ENCODE data around the gene RSPH6A. TPM values are rescaled to one million over a fixed set of nuclear protein-coding genes. Genes with fewer than 3 reads are reported as not detected.

Gene RSPH6A
- polyA plus RNA-seq, 1 of the 3 experiments (the other 2 are of a cell fraction): 0.02 TPM

DNA sequence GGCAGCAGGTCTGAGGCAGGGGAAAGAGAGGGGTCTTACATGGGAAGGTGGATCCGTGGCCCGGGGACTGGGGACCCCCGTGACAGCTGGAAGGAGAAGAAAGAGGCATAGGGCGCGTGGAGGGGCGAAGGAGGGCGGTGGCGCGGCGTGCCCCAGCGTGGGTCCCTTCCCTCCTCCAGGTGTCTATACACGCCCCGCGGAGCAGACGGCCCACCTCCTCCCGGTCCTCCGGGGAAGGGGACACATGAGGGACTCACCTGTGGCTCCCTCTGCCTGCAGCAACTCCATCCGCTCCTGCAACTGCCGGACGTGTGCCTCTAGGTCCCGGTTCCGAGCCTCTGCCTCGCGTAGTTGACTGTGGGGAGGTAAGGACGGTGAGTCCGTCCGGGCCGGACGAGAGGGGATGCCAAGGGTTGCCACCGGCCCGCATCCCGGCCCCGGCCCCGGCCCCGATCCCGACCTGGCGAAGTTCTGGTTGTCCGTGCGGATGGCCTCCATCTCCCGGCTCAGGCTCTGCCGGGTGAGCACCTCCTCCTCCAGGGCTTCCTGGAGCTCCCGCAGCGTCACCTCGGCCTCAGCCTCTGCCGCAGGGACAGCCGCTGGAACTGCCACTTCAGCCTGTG is 43.7 kb downstream of the RSPH6A start:
- Histone ChIP-seq H3K27ac (ENCODE audit: low read depth in 2 of 2, low read length in 1 of 2) (peak overlapping the region; percentile 64 to 79; a peak in 3 of 4 replicates), H3K9me2 (no peaks in the 10 kb centered on the region), H4K20me1 (ENCODE audit: insufficient read depth) (peaks cover 11% of the 10 kb centered on the region; the same call in 1 of the 2 replicates), H3K4me1 (ENCODE audit: control insufficient read depth in 1 of 2, insufficient read depth in 2 of 2, low read depth in 1 of 2, low read length in 1 of 2) (peaks cover 8 to 27% of the 10 kb centered on the region in 2 experiments; a peak in 3 of 4 replicates), H3F3A (replicated peaks; ENCODE audit: insufficient read depth) (peaks cover 51% of the 10 kb centered on the region), H3K36me3 (replicated peaks in 1 of 2; ENCODE audit: control insufficient read depth in 1 of 2, insufficient read depth in 2 of 2, low read length in 1 of 2) (peaks cover 10 to 26% of the 10 kb centered on the region in 2 experiments), H3K9ac (no peak overlapping the region), H3K4me3 (ENCODE audit: low read depth in 2 of 2, low read length in 1 of 2) (peak overlapping the region in 1 of 2 experiments; percentile 31; a peak in 2 of 4 replicates), H3K27me3 (ENCODE audit: insufficient read depth) (no peaks in the 10 kb centered on the region), H3K9me3 (no peaks in the 10 kb centered on the region), H3K4me2 (peak overlapping the region; percentile 98; the same call in 1 of the 2 replicates), H3K79me2 (ENCODE audit: insufficient read depth) (no peaks in the 10 kb centered on the region), H2AFZ (ENCODE audit: low read depth) (no peak overlapping the region)
- no peak for DNase-seq
- ChIA-PET POLR2A (interaction anchor here (0.7 to 2.5 kb wide), 3 partner anchors 11 to 41 kb away, joined by 3 to 7 read pairs (median 5); partner anchors contain the start of genes DMPK and FBXO46), CTCF (interaction anchor here (1.4 to 5.9 kb wide), 6 partner anchors 8 to 37 kb away, joined by 4 to 100 read pairs (median 10); partner anchors contain the start of gene DMWD)
- TF ChIP-seq SMC3 (IDR thresholded peaks at IDR 0.05; ENCODE audit: low read depth, low read length): no peak
- no peak for TF ChIP-seq CHD2 (IDR thresholded peaks at IDR 0.05; ENCODE audit: low read length, partially characterized antibody)
- TF ChIP-seq, protein P1, sequence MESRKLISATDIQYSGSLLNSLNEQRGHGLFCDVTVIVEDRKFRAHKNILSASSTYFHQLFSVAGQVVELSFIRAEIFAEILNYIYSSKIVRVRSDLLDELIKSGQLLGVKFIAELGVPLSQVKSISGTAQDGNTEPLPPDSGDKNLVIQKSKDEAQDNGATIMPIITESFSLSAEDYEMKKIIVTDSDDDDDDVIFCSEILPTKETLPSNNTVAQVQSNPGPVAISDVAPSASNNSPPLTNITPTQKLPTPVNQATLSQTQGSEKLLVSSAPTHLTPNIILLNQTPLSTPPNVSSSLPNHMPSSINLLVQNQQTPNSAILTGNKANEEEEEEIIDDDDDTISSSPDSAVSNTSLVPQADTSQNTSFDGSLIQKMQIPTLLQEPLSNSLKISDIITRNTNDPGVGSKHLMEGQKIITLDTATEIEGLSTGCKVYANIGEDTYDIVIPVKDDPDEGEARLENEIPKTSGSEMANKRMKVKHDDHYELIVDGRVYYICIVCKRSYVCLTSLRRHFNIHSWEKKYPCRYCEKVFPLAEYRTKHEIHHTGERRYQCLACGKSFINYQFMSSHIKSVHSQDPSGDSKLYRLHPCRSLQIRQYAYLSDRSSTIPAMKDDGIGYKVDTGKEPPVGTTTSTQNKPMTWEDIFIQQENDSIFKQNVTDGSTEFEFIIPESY (IDR thresholded peaks at IDR 0.05; ENCODE audit: borderline replicate concordance, low read depth): no peak
- 93% methylated on average over 30 of the region's 46 CpGs for WGBS (ENCODE audit: low lambda C conversion rate)

DNA sequence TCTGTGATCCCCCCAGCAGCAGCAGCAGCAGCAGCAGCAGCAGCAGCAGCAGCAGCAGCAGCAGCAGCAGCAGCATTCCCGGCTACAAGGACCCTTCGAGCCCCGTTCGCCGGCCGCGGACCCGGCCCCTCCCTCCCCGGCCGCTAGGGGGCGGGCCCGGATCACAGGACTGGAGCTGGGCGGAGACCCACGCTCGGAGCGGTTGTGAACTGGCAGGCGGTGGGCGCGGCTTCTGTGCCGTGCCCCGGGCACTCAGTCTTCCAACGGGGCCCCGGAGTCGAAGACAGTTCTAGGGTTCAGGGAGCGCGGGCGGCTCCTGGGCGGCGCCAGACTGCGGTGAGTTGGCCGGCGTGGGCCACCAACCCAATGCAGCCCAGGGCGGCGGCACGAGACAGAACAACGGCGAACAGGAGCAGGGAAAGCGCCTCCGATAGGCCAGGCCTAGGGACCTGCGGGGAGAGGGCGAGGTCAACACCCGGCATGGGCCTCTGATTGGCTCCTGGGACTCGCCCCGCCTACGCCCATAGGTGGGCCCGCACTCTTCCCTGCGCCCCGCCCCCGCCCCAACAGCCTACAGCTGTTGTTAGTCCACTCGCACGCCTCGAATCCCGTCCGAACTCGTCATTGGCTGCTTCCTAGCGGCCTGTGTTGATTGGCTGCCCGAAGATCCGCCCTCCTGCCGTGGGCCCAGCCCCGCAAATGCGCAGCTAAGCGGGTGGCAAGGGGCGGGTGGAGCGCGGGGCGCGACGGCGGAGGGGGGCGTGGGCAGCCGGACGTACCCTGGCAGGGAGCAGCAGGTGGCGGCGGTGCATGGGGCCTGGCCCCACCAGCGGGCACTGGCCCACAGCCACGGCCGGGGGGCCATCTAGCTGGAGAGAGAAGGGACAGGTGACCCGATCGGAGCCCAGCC is 44.7 kb downstream of the RSPH6A start:
- CTCF ChIA-PET: interaction anchor here (0.6 to 5.9 kb wide), 29 partner anchors 9 to 342 kb away, joined by 3 to 100 read pairs (median 6); partner anchors contain the start of genes DMPK, DMWD, FBXO46 and MEIOSIN
- H3K27me3 ChIP-seq (ENCODE audit: insufficient read depth): no peaks in the 10 kb centered on the region
- POLR2A ChIA-PET: interaction anchor here (0.5 to 3.6 kb wide), 12 partner anchors 11 to 101 kb away, joined by 3 to 19 read pairs (median 4); partner anchors contain the start of genes DMPK and FBXO46
- H3K9me3 ChIP-seq: no peaks in the 10 kb centered on the region
- H3K36me3 ChIP-seq (replicated peaks in 1 of 2; ENCODE audit: control insufficient read depth in 1 of 2, insufficient read depth in 2 of 2, low read length in 1 of 2): peaks cover 10 to 26% of the 10 kb centered on the region in 2 experiments
- DNase-seq: peak; percentile 96
- no peaks in the 10 kb centered on the region for H3K79me2 ChIP-seq (ENCODE audit: insufficient read depth)
- H3F3A ChIP-seq (replicated peaks; ENCODE audit: insufficient read depth): peaks cover 49% of the 10 kb centered on the region
- H4K20me1 ChIP-seq (ENCODE audit: insufficient read depth): peaks cover 11% of the 10 kb centered on the region; the same call in 1 of the 2 replicates
- no peaks in the 10 kb centered on the region for H3K9me2 ChIP-seq
- H2AFZ ChIP-seq (ENCODE audit: low read depth): no peak overlapping the region
- H3K9ac ChIP-seq: peak overlapping the region; percentile 58; the same call in 1 of the 2 replicates
- 2% methylated on average over 31 of the region's 79 CpGs for WGBS (ENCODE audit: low lambda C conversion rate)
- H3K4me2 ChIP-seq: peak overlapping the region; percentile 98
- peak overlapping the region; percentile 79 to 95 for H3K27ac ChIP-seq (ENCODE audit: low read depth in 2 of 2, low read length in 1 of 2)
- H3K4me3 ChIP-seq (ENCODE audit: low read depth in 2 of 2, low read length in 1 of 2): peak overlapping the region; percentile 55 to 61
- peaks cover 8 to 30% of the 10 kb centered on the region in 2 experiments; a peak in 3 of 4 replicates for H3K4me1 ChIP-seq (ENCODE audit: control insufficient read depth in 1 of 2, insufficient read depth in 2 of 2, low read depth in 1 of 2, low read length in 1 of 2)
- TF ChIP-seq GABPA (IDR thresholded peaks at IDR 0.05; ENCODE audit: low read depth) (no peak), EZH2phosphoT487 (IDR thresholded peaks at IDR 0.05; ENCODE audit: borderline replicate concordance, low read depth) (no peak), EP300 (IDR thresholded peaks at IDR 0.05; ENCODE audit: borderline replicate concordance in 1 of 2, low read depth in 1 of 2, low read length in 1 of 2) (no peak; a peak in 1 of 4 replicates), CHD2 (IDR thresholded peaks at IDR 0.05; ENCODE audit: low read length, partially characterized antibody) (peak; percentile 82), NFIC (IDR thresholded peaks at IDR 0.05; ENCODE audit: borderline replicate concordance) (no peak), NRF1 (IDR thresholded peaks at IDR 0.05; ENCODE audit: low read depth, low read length) (peak; percentile 54), SIN3A (IDR thresholded peaks at IDR 0.05; ENCODE audit: borderline replicate concordance, low read depth, low read length) (peak; percentile 50), RFX5 (IDR thresholded peaks at IDR 0.05; ENCODE audit: low read length) (peak; percentile 64), RAD21 (IDR thresholded peaks at IDR 0.05; ENCODE audit: low read length) (peak; percentile 73), RCOR1 (IDR thresholded peaks at IDR 0.05; ENCODE audit: low read length) (no peak), POLR2AphosphoS5 (IDR thresholded peaks at IDR 0.05; ENCODE audit: low read depth, low read length) (peak; percentile 13; the same call in 1 of the 2 replicates)
- TF ChIP-seq, protein P2, sequence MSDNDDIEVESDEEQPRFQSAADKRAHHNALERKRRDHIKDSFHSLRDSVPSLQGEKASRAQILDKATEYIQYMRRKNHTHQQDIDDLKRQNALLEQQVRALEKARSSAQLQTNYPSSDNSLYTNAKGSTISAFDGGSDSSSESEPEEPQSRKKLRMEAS (IDR thresholded peaks at IDR 0.05; ENCODE audit: low read depth): peak; percentile 77; the same call in 1 of the 2 replicates
- TF ChIP-seq, protein P3, sequence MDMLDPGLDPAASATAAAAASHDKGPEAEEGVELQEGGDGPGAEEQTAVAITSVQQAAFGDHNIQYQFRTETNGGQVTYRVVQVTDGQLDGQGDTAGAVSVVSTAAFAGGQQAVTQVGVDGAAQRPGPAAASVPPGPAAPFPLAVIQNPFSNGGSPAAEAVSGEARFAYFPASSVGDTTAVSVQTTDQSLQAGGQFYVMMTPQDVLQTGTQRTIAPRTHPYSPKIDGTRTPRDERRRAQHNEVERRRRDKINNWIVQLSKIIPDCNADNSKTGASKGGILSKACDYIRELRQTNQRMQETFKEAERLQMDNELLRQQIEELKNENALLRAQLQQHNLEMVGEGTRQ (IDR thresholded peaks at IDR 0.05; ENCODE audit: borderline replicate concordance, low read depth, low read length): no peak
- TF ChIP-seq, protein P4, sequence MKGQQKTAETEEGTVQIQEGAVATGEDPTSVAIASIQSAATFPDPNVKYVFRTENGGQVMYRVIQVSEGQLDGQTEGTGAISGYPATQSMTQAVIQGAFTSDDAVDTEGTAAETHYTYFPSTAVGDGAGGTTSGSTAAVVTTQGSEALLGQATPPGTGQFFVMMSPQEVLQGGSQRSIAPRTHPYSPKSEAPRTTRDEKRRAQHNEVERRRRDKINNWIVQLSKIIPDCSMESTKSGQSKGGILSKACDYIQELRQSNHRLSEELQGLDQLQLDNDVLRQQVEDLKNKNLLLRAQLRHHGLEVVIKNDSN (IDR thresholded peaks at IDR 0.05; ENCODE audit: borderline replicate concordance, low read depth): no peak
- TF ChIP-seq, protein P5, sequence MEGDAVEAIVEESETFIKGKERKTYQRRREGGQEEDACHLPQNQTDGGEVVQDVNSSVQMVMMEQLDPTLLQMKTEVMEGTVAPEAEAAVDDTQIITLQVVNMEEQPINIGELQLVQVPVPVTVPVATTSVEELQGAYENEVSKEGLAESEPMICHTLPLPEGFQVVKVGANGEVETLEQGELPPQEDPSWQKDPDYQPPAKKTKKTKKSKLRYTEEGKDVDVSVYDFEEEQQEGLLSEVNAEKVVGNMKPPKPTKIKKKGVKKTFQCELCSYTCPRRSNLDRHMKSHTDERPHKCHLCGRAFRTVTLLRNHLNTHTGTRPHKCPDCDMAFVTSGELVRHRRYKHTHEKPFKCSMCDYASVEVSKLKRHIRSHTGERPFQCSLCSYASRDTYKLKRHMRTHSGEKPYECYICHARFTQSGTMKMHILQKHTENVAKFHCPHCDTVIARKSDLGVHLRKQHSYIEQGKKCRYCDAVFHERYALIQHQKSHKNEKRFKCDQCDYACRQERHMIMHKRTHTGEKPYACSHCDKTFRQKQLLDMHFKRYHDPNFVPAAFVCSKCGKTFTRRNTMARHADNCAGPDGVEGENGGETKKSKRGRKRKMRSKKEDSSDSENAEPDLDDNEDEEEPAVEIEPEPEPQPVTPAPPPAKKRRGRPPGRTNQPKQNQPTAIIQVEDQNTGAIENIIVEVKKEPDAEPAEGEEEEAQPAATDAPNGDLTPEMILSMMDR (IDR thresholded peaks at IDR 0.05): peak; percentile 89
